Cardiac fibroblast (primary cell): ENCODE measurements around the gene ACOT8.

ENCODE experiments used
- DNase-seq, 2 donors: peaks; one replicate each; pipeline versions ENCODE4 v3.0.0 to v3.0.0-alpha.2; 2010; ENCODE audit warnings: low read depth in 2 of 2
- H3K4me3 ChIP-seq, 2 donors: replicated peaks in 1 of 2; 1 replicate in 1 of 2; 2 replicates in 1 of 2; pipeline ENCODE4 v1.5.1; 2011; ENCODE audit warnings: low read depth in 2 of 2, low read length in 2 of 2, mild to moderate bottlenecking in 2 of 2, moderate library complexity in 1 of 2
- CTCF ChIP-seq: IDR thresholded peaks from one replicate; pipeline ENCODE4 v1.5.1; 2011; ENCODE audit warnings: low read depth, mild to moderate bottlenecking, low read length, inconsistent platforms

The ACOT8 gene

GRCh38 chr20:45851501-45851900 is 5.7 kb downstream of the ACOT8 start:
- TF ChIP-seq CTCF, result no peak
- no peak for DNase-seq
- H3K4me3 ChIP-seq, result no peak overlapping the region

- TF ChIP-seq CTCF, result no peak
Observed at GRCh38 chr20:45850926-45851325, 6.3 kb downstream of the ACOT8 start.

GRCh38 chr20:45850238-45850637 is 7.0 kb downstream of the ACOT8 start:
- H3K4me3 ChIP-seq, result no peak overlapping the region
- no peak for TF ChIP-seq CTCF
- DNase-seq, result no peak

More at GRCh38 chr20:45850926-45851325, 6.3 kb downstream of the ACOT8 start:
- H3K4me3 ChIP-seq, result no peak overlapping the region
- no peak for DNase-seq

- DNase-seq, result no peak
- H3K4me3 ChIP-seq, result no peak overlapping the region
- TF ChIP-seq CTCF, result no peak
Observed at GRCh38 chr20:45848969-45849582, 8.1 kb downstream of the ACOT8 start.

GRCh38 chr20:45848421-45848820 is 8.8 kb downstream of the ACOT8 start:
- DNase-seq, result no peak
- H3K4me3 ChIP-seq, result no peak overlapping the region
- no peak for TF ChIP-seq CTCF

GRCh38 chr20:45845452-45845851 is 11.7 kb downstream of the ACOT8 start:
- DNase-seq, result no peak
- no peak for TF ChIP-seq CTCF
- no peak overlapping the region for H3K4me3 ChIP-seq

- H3K4me3 ChIP-seq, result no peak overlapping the region
- DNase-seq, result no peak
- no peak for TF ChIP-seq CTCF
Observed at GRCh38 chr20:45843506-45843905, 13.7 kb downstream of the ACOT8 start.
